ENCODE data around the gene EDNRB. TPM values are rescaled to one million over a fixed set of nuclear protein-coding genes. Genes with fewer than 3 reads are reported as not detected.
A peak's percentile ranks its signal among the peaks of the same experiment; 100 is the strongest.

The EDNRB gene
- total and polyA plus RNA-seq, 9 donors: 3.1 to 14.8 (median 7.4) TPM

DNA sequence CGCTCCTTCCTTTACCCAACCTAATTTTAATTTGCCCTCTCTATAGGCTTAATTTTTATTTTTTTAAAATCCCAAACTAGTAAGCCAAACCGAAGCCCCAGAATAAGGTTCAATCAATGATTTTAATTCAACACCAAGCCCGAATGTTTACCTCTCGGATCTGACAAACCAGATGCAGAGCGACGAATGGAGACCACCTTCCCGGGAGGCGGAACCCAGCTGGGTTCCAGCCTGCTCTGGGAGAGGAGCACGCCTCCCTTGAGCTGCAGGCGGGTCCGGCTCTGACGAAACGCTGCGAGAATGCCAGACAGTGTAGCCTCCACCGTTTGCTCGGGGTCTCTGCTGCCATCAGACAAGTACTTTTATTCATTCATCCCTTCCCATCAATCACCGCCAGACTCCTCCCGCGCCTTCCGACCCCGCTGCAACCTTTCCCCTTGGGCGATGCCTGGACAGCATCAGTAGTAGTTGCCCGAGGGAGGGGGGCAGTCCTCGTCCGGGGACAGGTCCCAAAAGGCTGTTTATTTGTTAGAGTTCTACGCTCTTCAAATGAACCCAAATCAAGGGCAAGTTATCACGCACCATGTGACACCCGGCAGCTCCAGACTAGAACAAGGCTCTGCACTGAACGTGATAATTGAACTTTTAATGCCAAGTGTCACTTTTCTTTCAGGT lies 752 bp upstream of the EDNRB start:
- TF ChIP-seq POLR2A (IDR thresholded peaks at IDR 0.05): no peak
- TF ChIP-seq, protein P1, sequence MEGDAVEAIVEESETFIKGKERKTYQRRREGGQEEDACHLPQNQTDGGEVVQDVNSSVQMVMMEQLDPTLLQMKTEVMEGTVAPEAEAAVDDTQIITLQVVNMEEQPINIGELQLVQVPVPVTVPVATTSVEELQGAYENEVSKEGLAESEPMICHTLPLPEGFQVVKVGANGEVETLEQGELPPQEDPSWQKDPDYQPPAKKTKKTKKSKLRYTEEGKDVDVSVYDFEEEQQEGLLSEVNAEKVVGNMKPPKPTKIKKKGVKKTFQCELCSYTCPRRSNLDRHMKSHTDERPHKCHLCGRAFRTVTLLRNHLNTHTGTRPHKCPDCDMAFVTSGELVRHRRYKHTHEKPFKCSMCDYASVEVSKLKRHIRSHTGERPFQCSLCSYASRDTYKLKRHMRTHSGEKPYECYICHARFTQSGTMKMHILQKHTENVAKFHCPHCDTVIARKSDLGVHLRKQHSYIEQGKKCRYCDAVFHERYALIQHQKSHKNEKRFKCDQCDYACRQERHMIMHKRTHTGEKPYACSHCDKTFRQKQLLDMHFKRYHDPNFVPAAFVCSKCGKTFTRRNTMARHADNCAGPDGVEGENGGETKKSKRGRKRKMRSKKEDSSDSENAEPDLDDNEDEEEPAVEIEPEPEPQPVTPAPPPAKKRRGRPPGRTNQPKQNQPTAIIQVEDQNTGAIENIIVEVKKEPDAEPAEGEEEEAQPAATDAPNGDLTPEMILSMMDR (IDR thresholded peaks at IDR 0.05): no peak
- no peak for TF ChIP-seq EP300 (IDR thresholded peaks at IDR 0.05)
- intact Hi-C loops (cut with DNase I): no loop called here
- DNase-seq: peak in 4 of 5 donors; percentile 27 to 46 (median 39)
- peaks cover 8% of the 10 kb centered on the region for H3K4me1 ChIP-seq (ENCODE audit: insufficient read depth)
- WGBS, 3 donors: 0 to 1% (median 1%) methylated on average over 29 of the region's 29 CpGs
- no peaks in the 10 kb centered on the region for H3K9me3 ChIP-seq
- H3K36me3 ChIP-seq: no peaks in the 10 kb centered on the region
- no peak overlapping the region for H3K27ac ChIP-seq
- peak overlapping the region; percentile 47 for H3K4me3 ChIP-seq
- no peaks in the 10 kb centered on the region for H3K27me3 ChIP-seq

DNA sequence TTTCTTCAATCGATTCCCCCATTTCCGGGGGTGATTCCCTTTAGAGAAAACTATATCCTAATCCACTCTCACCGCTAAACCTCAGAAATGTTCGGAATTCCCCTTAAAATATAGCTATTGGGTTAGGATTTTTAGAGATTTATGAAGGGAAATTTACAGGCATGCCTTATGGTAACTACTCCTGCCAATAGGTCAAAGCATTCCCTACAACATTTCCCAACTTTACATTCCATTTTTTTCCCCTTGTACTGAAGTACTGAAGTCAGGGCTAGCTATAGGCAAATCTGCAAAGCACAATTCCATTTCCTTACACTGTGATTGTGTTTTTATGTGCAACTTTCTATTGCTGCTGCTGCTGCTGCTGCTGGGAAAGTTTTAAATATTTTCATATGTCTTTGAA lies 2.1 kb downstream of the EDNRB start:
- intact Hi-C loops (cut with DNase I): no loop called here
- Histone ChIP-seq H3K27me3 (no peaks in the 10 kb centered on the region), H3K27ac (no peak overlapping the region), H3K9me3 (no peaks in the 10 kb centered on the region), H3K4me1 (ENCODE audit: insufficient read depth) (peaks cover 8% of the 10 kb centered on the region), H3K36me3 (no peaks in the 10 kb centered on the region), H3K4me3 (no peak overlapping the region)
- TF ChIP-seq POLR2A (IDR thresholded peaks at IDR 0.05): no peak
- TF ChIP-seq, protein P1 (IDR thresholded peaks at IDR 0.05): no peak
- TF ChIP-seq EP300 (IDR thresholded peaks at IDR 0.05): no peak
- DNase-seq: no peak
- 51 to 67% (median 61%) methylated on average over 4 of the region's 4 CpGs for WGBS, 3 donors

DNA sequence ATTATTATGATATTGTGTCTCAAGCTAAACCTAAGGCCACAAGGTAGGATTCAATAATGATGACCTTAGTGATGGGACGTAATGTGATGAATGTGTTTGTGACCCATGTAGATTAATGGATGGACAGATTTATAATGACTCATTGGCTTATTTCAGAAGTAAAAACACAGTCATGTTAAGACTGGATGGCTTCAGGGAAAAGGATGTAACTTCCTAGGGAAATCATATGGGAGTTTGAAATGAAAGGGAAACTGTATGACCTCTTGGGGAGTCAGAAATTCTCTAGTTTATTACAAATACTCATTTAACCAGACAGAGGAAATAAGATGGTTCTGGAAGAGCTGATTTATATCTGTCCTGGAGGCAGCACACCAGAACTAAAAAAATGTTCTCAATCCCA lies 2.9 kb downstream of the EDNRB start:
- Histone ChIP-seq H3K4me3 (no peak overlapping the region), H3K4me1 (ENCODE audit: insufficient read depth) (peaks cover 8% of the 10 kb centered on the region), H3K9me3 (no peaks in the 10 kb centered on the region), H3K36me3 (no peaks in the 10 kb centered on the region), H3K27ac (no peak overlapping the region), H3K27me3 (no peaks in the 10 kb centered on the region)
- no peak for TF ChIP-seq POLR2A (IDR thresholded peaks at IDR 0.05)
- no peak for TF ChIP-seq EP300 (IDR thresholded peaks at IDR 0.05)
- TF ChIP-seq, protein P1 (IDR thresholded peaks at IDR 0.05): no peak
- intact Hi-C loops (cut with DNase I): no loop called here
- 89 to 95% (median 89%) methylated on average over 1 of the region's 1 CpG for WGBS, 3 donors
- DNase-seq: no peak

DNA sequence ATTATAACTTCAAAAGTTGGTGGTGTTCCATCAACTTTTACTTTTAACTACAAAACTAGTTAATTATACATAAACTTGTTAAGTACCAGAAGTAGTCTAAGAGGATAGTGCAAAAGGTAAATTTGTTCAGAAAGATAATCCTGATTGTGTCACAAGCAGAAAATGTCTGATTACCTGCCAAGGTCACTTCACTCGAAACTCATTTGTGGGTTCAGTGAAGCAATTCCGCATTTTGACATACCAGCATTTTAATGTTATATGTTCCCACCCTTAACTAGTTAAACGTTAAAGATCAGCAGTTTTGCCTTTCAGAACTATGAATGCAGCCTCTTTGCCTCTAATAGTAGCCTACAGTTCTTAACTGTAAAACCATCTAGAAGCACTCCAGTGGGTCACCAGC lies 5.6 kb downstream of the EDNRB start:
- no peak for DNase-seq
- Histone ChIP-seq H3K36me3 (no peaks in the 10 kb centered on the region), H3K4me3 (no peak overlapping the region), H3K4me1 (ENCODE audit: insufficient read depth) (peaks cover 3% of the 10 kb centered on the region), H3K27ac (no peak overlapping the region), H3K9me3 (no peaks in the 10 kb centered on the region), H3K27me3 (no peaks in the 10 kb centered on the region)
- intact Hi-C loops (cut with DNase I): no loop called here
- TF ChIP-seq POLR2A (IDR thresholded peaks at IDR 0.05) (no peak), EP300 (IDR thresholded peaks at IDR 0.05) (no peak)
- TF ChIP-seq, protein P1 (IDR thresholded peaks at IDR 0.05): no peak
- 66 to 76% (median 71%) methylated on average over 3 of the region's 3 CpGs for WGBS, 3 donors
